ENCODE results near the gene TNRC18.

- TF ChIP-seq POLR2AphosphoS5 (IDR thresholded peaks at IDR 0.05; ENCODE audit: borderline replicate concordance, low read depth, low read length): no peak
- no peak for TF ChIP-seq EZH2 (IDR thresholded peaks at IDR 0.05)
Measured at GRCh38 chr7:5361446-5362127, 62.0 kb downstream of the TNRC18 start.

Measured in SK-N-MC (cell line).